Hematopoietic multipotent progenitor cell treated with erythropoietin and hydrocortisone succinate and interleukin-3 and kit ligand, for 17 days (in vitro differentiated cells): ENCODE measurements around the gene KCNJ1.

Experiments used
- DNase-seq: peaks from one replicate; pipeline ENCODE4 v3.0.0-alpha.2; 2015; ENCODE audit warnings: low spot score

KCNJ1 gene

DNA sequence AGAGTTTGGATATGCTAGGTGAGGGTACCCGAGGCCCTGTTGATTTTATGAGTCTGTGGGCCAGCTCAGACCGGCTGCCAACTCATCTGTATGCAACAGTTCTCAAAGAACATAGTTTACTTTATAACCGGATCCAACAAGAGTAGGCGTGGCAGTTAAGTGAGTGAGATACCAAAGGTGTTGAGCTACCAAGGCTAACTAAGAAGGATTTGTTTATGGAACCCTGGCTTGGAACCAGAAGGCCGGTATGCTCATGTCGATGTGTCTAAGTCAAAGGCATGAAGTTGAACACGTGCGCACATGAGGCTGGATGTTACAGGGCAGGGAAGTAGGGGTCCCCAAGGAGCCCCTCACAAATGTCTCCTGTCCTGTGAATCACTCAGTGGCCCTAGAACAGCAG lies at the start of gene KCNJ1:
TSS of gene KCNJ1 (minus strand) at position 20 of the 400 bp plus-strand sequence. CDS start 27,053 bp downstream, outside the sequence.
- DNase-seq: no peak

DNA sequence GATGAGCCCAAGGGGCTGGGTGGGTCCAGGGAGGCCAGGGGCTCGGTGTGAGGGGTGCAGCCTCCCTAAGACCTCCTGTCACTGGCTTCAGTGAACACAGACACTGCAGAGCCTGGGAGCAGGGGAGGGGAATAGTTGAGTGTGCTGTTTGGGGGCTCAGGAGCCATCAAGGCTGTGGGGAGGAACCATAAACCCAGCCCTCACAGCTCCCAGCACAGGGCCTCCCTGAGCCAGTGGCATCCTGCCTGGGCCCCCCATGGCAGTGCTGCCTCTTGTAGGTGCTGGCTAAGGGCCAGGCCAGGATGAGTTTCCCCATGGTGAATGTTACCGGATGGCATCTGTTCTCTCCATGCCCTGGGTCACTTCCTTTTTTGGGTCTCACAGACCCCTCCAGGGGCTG lies 49.6 kb upstream of the KCNJ1 start:
- no peak for DNase-seq

DNA sequence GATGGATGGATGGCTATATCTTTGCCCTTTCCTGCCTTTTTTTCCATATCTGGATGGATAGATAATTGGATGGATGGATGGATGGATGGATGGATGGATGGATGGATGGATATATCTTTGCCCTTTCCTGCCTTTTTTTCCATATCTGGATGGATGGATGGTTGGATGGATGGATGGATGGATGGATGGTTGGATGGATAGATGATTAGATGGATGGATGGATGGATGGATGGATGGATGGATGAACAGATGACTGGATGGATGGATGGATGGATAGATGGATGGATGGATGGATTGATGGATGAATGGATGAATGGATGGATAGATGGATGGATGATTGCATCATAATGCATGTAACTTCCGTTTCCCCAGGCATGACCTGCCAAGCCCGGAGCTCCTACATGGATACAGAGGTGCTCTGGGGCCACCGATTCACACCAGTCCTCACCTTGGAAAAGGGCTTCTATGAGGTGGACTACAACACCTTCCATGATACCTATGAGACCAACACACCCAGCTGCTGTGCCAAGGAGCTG lies 49.0 kb upstream of the KCNJ1 start:
- no peak for DNase-seq

DNA sequence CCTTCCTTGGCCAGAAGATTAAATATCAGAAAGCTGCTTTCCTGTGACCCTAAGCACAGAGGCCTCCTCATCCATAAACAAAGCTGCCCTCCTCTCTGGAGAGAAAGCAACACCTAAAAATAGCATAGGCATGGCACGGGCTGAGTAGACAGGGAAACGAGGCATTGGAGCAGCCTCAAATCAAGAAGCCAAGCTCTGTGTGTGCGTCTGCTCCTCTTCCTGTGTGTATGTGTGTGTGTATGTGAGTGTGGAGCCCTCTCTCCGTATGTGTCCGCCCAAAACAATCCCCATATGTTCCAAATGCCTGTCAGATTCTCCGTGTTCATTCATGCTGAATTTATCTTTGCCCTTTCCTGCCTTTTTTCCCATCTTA lies 48.0 kb upstream of the KCNJ1 start:
- no peak for DNase-seq

DNA sequence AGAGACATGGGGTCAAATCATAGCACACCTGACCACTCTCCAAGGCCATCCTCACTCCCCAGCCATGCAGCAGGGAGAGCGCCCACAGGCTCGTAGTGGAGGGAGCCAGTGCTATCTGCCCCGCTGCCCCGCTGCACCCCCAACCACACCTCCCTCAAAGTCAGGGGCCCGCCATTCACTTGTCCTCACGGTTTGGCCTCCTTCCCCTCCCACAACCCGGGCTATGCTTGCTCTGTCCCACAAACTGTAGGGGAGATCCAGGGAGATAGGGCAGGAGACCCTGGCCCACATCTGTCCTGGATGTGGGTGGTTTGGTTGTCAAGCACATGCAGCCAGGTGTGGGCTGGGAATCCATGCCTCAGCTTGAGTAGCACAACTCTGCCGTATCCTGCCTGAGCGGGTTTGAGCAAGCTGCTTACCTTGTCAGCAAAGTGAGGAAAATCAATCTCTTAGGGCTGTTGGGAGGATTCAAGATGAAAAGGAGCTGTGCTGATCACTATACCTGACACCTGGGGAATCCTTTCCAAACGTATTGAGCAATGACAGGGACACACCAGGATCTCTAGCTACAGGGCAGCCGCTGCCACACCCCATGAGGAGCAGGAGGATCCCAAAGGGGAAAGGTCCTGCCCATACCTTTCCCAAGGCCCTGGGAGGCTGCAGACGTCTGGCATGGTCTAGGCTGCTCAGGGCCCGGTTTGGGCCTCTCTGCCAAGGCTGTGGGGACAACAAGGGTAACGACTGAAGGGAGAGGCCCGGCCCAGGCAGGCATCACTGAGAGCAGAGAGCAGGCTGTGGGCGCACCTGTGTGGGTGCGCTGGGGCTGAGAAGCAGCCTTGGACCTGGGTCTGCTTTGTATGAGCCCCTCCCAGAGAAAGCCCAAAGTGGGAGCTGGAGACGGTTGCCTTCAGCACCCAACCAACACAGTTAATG lies 47.4 kb upstream of the KCNJ1 start:
- DNase-seq: no peak

DNA sequence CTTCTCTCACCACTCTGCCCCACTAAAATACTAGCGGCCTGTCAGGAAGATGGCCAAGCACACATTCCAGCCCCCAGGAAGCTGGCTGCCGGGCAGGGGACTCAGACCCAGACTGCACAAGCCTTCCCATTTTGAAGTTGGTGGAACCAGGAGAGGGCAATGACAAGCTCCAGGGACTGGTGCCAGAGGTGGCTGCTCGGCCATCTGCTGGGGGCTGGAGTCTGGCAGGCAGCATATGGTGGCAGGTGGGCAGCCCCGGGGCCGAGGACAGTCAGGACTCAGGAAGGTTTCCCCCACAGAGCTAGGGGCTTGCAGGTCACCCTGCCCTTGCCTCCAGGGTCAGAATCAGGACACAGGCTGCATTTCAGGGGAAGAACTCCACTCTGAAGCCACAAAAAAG lies 46.7 kb upstream of the KCNJ1 start:
- no peak for DNase-seq

DNA sequence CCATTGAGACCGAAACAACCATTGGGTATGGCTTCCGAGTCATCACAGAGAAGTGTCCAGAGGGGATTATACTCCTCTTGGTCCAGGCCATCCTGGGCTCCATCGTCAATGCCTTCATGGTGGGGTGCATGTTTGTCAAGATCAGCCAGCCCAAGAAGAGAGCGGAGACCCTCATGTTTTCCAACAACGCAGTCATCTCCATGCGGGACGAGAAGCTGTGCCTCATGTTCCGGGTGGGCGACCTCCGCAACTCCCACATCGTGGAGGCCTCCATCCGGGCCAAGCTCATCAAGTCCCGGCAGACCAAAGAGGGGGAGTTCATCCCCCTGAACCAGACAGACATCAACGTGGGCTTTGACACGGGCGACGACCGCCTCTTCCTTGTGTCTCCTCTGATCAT lies 44.6 kb upstream of the KCNJ1 start:
- DNase-seq: no peak

DNA sequence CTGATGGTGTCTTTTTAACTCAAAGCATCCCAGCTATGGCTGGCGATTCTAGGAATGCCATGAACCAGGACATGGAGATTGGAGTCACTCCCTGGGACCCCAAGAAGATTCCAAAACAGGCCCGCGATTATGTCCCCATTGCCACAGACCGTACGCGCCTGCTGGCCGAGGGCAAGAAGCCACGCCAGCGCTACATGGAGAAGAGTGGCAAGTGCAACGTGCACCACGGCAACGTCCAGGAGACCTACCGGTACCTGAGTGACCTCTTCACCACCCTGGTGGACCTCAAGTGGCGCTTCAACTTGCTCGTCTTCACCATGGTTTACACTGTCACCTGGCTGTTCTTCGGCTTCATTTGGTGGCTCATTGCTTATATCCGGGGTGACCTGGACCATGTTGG lies 44.1 kb upstream of the KCNJ1 start:
- DNase-seq: no peak

DNA sequence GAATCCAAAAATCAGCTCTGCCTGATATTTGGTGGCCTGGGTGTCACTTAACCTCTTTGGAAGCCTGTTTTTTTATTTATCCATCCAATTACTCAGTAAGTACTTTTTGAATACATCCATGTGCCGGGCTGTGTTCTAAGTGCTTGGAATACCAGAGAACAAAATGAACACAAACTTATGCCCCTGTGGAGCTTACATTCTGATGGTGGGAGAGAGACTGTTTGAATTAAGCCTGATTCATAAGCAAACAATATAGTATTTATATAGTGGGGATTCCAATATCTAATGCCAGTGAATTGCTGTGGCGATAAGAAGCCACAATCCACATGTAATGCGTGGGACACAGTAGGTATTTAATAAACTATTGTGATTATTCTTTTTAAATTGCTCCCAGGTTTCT lies 43.5 kb upstream of the KCNJ1 start:
- DNase-seq: no peak

DNA sequence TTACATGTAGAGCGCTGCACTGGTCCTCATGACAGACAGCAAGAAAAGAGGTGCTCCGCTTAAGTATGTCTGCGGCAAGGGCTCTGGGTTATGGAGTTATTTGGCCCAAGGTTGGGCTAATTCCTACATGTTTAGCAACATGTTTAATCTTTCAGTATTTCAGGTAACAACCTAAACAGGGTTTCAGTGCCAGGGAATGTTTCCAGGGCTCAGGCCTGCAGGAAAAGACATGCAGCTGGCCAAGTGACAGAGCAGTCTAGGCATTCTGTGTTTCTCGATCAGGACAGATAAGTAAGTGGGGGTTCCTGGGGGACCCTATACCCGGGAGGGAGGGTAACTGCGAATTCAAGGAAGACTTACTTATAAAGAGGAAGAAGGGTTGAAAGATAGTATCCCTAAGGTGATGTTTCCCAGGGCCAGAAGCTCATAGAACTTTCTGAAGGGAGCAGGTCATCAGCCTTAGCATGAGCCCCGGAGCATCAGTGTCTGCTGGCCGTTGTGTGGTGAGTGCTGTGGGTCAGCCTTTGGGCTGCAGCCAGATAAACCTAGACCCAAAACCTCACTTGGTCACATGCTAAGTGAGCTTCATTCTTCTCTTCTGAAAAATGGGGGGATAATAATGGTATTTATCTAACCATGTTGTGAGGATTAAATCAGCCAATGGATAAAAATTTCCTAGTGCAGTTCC lies 42.5 kb upstream of the KCNJ1 start:
- no peak for DNase-seq

DNA sequence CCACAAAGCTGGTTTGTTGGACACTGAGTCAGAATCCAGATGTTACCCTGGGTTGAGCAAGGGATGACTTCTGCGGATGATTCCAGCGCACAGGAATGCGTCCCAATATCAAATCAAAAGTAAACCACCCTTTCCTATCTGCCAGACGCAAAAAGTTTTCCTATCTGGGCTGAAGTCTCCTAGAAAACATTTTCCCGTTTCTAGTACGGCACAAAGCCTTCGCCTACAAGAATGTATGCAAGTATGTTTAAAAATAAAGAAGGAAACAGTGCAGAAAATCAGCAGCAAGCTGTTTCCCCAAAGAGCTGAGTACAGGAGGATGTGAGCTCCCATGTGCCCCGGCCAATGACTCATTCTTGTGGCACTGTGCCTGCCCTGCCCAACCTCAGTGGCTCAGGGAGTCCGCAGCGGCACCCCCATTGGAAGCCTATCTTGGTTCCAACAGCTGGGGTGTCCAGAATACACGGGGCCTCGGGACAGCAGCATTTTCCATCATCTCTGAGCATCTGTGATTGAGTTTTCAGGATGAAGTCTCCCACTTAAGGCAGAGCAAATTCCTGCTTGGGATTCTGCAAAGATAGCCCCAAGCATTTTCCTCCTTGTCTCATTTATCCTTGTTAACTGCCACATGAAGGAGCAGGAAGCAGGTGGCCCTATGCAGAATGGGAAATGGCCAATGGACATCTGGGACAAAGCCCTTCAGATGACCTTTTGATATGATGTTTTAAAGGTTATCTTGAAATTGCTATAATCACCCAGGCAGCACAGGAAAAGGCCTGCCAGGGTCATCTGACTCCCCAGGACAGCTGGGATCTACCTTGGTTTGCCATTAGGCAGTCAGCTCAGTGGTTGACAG lies 41.5 kb upstream of the KCNJ1 start:
- no peak for DNase-seq

DNA sequence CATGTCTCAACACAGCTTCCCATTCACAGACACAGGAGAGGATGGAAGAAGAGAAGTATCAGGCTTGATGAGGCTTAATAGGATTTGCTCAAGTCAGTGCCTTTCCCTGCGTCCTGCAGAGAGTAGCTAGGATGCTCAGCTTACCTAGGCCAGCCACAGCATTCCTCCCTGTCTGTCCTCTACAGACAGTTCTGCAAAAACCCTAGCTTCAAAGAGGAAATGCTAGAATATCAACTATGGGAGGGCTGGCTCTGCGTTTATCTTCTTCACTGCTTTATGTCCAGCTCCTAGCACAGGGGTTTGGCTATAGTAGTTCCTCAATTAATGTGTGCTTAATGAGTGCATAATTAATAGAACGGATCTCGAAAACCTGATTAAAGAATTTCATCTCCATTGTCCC lies 40.5 kb upstream of the KCNJ1 start:
- no peak for DNase-seq

DNA sequence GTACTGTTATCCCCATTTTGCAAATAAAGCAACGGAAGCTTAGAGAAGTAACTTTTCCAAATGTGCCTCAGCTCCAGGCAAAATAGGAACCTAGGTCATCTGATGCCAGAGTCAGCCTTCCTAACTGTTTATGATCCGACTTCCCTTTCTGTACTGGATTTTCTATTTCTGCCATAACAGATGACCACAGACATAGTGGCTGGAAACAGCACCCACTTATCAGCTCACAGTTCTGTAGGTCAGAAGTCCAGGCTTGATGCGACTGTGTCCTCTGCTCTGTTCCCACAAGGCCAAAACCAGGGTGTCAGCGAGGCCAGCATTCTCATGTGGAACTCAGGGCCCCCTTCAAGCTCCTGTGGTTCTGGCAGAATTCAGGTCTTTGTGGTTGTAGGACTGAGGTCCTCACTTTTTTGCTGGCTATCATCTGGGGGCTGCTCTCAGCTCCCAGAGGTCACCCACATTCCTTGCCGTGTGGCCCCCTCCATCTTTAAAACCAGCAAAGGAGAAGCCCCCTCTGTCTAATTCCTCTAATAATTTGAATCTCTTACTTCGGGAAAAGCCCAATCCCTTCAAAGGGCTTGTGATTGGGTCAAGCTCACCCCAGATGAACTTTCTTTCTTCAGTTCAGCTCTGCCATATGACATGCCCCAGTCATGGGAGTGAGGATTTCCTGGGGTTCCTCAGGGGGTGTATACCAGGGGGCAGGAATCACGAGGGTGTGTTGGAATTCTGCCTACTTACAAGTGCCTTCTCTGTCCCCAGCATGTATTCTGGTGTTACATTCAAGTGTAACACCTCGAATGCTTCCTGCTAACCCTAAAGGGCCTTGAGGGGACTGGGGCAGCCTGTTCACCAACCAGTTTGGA lies 39.3 kb upstream of the KCNJ1 start:
- DNase-seq: no peak

DNA sequence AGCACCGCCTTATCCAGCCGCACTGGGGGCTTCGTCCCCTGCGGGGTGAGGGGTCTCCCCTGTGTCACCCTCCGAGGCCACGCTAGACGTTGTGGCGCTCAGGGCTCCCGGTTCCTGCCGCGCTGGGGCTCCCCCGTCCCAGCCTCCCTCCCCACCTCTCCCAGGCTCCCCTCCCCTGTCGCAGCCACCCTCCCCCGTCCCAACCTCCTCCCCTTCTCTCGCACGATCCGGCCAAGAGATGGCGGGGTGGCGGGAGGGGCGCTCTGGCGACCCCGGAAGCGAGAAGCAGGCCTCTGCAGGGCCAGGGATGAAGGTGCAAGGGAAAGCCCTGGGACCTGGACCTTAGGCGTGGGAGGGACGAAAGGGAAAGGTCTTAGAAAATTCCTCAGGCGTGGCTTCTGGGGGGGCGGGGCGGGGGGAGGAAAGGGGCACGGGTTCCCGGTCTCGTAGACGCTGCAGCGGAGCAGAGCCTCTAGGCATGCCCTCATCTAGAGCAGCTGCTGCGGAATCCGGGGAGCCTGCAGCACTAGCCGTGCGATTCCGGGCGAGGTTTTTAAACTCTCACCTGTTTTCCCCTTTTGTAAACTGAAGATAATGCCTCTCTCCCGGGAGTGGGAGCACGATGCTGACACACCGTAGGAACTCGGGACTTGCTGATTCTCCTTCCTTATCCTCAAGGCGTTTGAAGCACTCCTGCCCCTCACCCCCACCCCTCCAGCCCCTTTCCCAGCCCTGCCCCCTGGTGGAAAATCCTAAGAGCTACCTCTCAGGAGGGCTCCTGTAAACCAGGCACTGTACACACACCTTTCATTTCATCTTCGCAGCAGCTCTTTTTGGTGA lies 38.5 kb upstream of the KCNJ1 start:
- no peak for DNase-seq

DNA sequence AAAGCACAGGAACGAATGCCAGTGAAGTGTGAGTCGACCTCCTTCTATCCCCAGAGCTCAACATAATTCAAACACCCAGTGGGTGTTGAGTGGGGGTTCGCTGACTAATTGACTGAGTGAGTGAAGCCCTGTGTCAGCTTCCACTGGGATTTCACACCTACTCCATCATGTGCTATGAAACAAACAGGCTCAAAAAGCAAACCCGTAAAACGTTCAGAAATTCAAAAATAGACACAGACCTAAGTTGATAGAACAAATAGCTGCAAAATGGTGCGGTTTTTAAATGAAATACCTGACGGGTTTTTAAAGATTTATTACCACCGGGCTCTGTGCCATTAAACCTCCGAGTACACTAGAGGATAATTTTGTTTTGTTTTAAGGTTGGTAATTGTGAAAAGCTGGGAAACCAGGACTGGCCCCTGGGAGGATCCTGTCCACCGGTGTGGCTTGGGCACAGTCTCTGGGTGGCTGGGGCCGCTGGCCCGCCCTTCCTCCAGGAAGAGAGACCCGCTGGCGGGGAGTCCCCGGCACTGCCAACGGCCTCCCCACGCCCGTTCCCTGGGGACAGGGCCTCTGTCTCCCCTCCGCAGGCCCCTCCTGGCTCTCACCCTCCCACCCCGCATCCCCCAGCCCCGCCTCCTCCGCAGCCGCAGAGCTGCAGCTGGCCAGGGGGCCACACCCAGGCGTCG lies 37.7 kb upstream of the KCNJ1 start:
- no peak for DNase-seq

DNA sequence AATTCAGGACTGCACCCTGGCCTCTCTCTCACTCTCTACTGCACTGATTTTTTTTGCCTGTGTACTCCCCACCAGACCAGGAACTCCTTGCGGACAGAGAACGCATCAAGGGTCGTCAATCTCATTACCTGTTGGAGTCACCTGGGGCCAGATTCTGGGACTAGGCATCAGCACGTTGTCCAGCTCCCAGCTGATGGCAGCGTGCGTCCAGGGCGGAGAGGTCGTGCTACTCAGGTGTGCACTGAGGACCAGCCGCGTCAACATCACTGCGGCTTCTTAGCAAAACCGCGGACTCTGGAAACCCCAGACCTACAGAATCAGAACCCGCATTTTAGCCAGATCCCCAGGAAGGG lies 37.2 kb upstream of the KCNJ1 start:
- no peak for DNase-seq

DNA sequence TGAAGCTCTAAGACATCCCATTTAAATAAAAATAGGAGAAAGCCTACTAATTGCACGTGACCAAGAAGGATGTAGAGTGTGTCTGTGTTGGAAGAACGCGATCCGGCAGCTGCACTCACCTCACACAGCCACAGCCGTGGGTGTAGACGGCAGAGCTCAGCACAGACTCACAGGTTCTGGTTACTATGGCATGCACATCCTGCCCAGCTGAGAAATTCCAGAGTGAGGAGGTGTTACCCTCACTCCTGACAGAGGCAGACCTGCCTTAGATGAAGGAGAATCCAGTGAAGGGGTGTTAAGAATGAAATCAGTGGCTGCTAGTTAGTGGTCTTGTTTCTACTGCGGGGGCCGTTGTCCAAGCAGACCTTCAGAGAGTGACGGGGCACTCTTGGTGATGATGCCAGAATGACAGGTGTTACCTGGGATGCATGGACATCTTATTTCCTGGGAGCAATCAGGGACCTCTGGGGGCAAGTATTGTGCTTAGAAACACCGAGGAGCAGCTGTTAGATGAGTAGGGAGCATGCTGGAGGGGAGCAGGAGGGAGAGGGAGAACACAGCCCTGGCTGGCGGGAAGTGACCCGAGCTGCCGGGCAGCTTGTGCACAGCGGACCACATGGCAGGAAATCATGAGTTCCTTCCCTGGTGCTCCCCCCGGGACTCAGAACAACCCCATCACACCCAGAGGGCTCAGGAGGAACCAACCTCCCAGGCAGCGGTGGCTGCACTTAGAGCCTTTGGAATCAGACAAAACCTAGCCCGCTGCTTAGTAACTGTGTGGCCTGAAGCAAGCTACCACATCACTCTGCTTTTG lies 36.4 kb upstream of the KCNJ1 start:
- no peak for DNase-seq

DNA sequence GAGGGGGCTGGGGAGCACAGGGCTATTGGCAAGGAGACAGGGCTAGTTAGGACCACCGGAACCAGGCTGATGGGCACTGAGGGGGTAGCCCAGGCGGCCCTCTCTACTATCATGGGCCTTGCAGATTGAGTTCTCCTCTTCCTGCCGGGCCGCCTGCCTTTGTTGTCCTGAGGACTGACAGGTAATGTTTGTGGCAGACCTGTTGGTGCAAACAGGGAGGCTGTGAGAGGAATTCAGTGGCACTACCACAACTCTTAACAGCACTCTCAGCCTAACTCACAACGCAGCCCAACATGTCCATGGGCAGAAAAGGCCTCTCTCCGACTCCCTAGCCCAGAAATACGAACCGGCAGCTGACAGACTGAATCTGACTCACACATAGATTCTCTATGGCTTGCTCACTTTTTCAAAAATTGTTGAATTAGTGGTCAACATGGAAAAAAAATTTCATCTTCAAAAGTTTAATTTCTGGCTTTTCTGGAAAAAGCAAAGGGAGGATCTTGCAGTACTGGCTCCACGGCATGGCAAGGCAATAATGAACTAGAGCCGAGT lies 35.5 kb upstream of the KCNJ1 start:
- DNase-seq: no peak
